ENCODE results near the gene PSAP.
A peak's percentile ranks its signal among the peaks of the same experiment; 100 is the strongest.

PSAP gene

GRCh38 chr10:71868192-71868697 is 17.2 kb upstream of the PSAP start:
- TF ChIP-seq CTCF (IDR thresholded peaks at IDR 0.05; ENCODE audit: control insufficient read depth, insufficient read depth, low read depth, low read length, missing control alignments) = no peak
- no peak overlapping the region for H3K4me3 ChIP-seq (ENCODE audit: control insufficient read depth, low read depth, low read length)
- DNase-seq (ENCODE audit: low read depth) = no peak

DNA sequence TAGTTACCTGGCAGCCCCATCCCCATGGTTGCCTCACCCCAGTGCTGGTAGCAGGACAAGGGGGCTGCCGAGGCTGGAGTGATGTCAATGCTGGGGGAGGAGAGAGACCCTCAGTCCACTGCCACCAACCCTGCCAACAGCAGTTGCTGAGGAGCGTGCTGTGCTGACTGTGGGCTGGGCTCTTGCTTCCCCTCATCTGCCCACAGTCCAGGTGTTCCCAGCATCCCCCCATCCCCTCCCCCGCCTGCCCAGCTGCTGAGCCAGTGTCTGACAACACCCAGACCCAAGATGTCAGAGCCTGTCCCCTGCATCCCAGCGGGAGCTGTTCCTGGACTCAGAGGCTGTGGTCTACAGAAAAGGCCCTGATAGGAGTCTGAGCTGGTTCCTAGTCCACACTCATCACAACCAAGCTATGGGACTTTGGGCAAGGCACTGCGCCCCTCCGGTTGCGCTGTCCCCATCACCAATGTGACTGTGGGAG is 14.6 kb upstream of the PSAP start:
- no peak for DNase-seq (ENCODE audit: low read depth)
- TF ChIP-seq CTCF (IDR thresholded peaks at IDR 0.05; ENCODE audit: control insufficient read depth, insufficient read depth, low read depth, low read length, missing control alignments) = no peak
- no peak overlapping the region for H3K4me3 ChIP-seq (ENCODE audit: control insufficient read depth, low read depth, low read length)

DNA sequence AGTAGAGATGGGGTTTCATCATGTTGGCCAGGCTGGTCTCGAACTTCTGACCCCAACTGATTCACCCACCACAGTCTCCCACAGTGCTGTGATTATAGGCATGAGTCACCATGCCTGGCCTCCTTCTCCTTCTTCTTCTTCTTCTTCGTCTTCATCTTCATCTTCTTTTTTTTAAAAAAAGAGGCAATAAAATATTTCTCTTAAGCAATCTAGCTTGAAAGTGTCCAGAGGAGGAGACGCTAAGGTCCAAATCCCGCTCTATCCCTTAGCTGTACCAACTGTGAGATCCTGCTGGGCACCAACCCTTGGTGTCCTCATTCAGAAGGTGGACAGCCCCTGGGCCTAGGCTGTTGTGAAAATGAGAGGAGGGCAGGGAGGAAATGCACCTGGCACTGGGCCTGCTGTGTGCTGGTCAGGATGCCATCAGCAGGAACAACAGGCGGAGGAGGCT is 13.9 kb upstream of the PSAP start:
- H3K4me3 ChIP-seq (ENCODE audit: control insufficient read depth, low read depth, low read length) = no peak overlapping the region
- no peak for TF ChIP-seq CTCF (IDR thresholded peaks at IDR 0.05; ENCODE audit: control insufficient read depth, insufficient read depth, low read depth, low read length, missing control alignments)
- peak; percentile 64 for DNase-seq (ENCODE audit: low read depth)

DNA sequence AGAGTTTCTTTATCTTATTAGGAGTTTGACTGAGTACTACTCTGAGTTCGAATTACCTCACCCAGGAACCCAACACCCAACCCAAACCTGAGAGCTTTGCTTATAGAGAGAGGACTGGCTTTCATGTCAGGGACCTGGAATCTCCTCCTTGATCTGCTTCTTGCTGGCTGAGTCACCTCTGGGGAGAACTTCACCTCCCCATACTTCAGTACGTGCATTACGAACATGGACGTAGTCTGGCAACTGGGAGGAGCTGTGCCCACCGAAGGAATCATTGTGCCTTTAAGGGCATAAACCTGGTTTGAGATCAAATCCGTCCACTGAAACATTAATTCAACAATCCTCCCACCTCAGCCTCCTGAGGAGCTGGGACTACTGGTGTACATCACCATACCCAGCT is 12.2 kb upstream of the PSAP start:
- TF ChIP-seq CTCF (IDR thresholded peaks at IDR 0.05; ENCODE audit: control insufficient read depth, insufficient read depth, low read depth, low read length, missing control alignments) = no peak
- DNase-seq (ENCODE audit: low read depth) = no peak
- no peak overlapping the region for H3K4me3 ChIP-seq (ENCODE audit: control insufficient read depth, low read depth, low read length)

DNA sequence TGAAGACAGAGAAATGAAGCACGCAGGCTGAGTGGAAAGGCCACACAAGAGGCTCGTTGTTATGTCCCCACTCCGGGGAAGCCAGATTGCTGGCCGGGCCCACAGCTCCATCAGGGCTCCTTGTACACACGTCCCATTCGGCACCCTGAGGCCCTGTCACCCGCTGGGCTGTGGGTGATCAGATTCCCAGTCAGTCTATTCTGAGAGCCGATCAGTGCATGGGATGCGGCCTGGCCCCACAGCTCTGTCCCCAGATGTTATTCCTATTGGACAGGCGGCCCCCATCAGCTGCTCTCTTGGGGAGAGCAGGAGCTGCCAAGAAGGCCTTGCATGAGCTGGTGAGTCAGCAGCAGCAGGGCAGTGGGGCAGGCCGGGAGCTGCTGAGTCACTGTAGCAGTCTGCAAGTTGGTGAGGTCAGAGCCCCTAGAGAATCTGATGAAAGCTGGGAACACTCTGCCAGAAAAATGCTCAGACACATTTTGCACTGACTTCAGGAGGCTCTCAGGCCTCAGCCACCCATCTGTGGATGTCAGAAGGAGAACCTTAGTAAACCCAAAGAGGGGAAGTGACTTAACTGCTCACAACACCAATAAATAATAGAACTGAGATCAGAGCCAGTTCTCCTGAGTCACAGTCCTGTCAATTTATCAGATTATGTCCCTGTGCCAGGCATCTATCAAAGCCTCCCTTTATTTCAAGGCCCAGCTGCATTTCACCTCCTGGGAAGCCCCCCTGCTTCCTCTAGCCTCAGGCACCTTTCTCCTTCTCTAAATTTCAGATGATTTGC is 9.4 kb upstream of the PSAP start:
- no peak for TF ChIP-seq CTCF (IDR thresholded peaks at IDR 0.05; ENCODE audit: control insufficient read depth, insufficient read depth, low read depth, low read length, missing control alignments)
- no peak overlapping the region for H3K4me3 ChIP-seq (ENCODE audit: control insufficient read depth, low read depth, low read length)
- peak; percentile 99 for DNase-seq (ENCODE audit: low read depth)

GRCh38 chr10:71857934-71858890 is 7.2 kb upstream of the PSAP start:
- DNase-seq (ENCODE audit: low read depth) = no peak
- no peak for TF ChIP-seq CTCF (IDR thresholded peaks at IDR 0.05; ENCODE audit: control insufficient read depth, insufficient read depth, low read depth, low read length, missing control alignments)
- no peak overlapping the region for H3K4me3 ChIP-seq (ENCODE audit: control insufficient read depth, low read depth, low read length)
